HEK293T (cell line): ENCODE measurements around the gene CNTF.

Experiments used
- CTCF ChIA-PET: fragments of 350-600 bp; formaldehyde crosslinking; extraction: SDS; loops from one replicate; lab custom pipeline; 2021; ENCODE audit warnings: antibody characterized with exemption, inconsistent platforms; lab: Yijun Ruan, JAX
- POLR2A ChIA-PET: fragments of 350-600 bp; formaldehyde crosslinking; extraction: SDS; loops from one replicate; lab custom pipeline; 2020; ENCODE audit warnings: antibody characterized with exemption, inconsistent platforms; lab: Yijun Ruan, JAX
- DNase-seq: peaks from one replicate; pipeline ENCODE4 v3.0.0; 2012; ENCODE audit warnings: mixed read lengths; ENCODE audit errors: extremely low spot score
- ARNT ChIP-seq: fragments of 450-650 bp; IDR thresholded peaks from 2 replicates; pipeline ENCODE4 v1.6.1; 2017; ENCODE audit warnings: mild to moderate bottlenecking
- BHLHE40 ChIP-seq: fragments of 450-650 bp; IDR thresholded peaks from 2 replicates; pipeline ENCODE4 v1.6.1; 2016; ENCODE audit warnings: mild to moderate bottlenecking, moderate library complexity, borderline replicate concordance
- CTBP1 ChIP-seq: fragments of 450-650 bp; IDR thresholded peaks from 2 replicates; pipeline ENCODE4 v1.6.1; 2016; ENCODE audit warnings: borderline replicate concordance
- ELF4 ChIP-seq: fragments of 450-650 bp; IDR thresholded peaks from 2 replicates; pipeline ENCODE4 v1.6.1; 2017; ENCODE audit warnings: antibody characterized with exemption
- FOXA1 ChIP-seq: fragments of 450-650 bp; IDR thresholded peaks from 2 replicates; pipeline ENCODE4 v1.6.1; 2016; ENCODE audit warnings: mild to moderate bottlenecking
- FOXK2 ChIP-seq: fragments of 450-650 bp; IDR thresholded peaks from 2 replicates; pipeline ENCODE4 v1.6.1; 2016; ENCODE audit warnings: mild to moderate bottlenecking
- FOXM1 ChIP-seq: fragments of 450-650 bp; IDR thresholded peaks from 2 replicates; pipeline ENCODE4 v1.6.1; 2017; ENCODE audit warnings: mild to moderate bottlenecking, borderline replicate concordance
- HDGF ChIP-seq: fragments of 450-650 bp; IDR thresholded peaks from 2 replicates; pipeline ENCODE4 v1.6.1; 2017; ENCODE audit warnings: antibody characterized with exemption, borderline replicate concordance
- L3MBTL2 ChIP-seq: fragments of 450-650 bp; conservative IDR thresholded peaks from 2 replicates; pipeline ENCODE4 v1.6.1; 2016; ENCODE audit warnings: mild to moderate bottlenecking
- LEF1 ChIP-seq: fragments of 450-650 bp; IDR thresholded peaks from 2 replicates; pipeline ENCODE4 v1.6.1; 2017; ENCODE audit warnings: mild to moderate bottlenecking, borderline replicate concordance
- NFRKB ChIP-seq: fragments of 450-650 bp; IDR thresholded peaks from 2 replicates; pipeline ENCODE4 v1.6.1; 2016; ENCODE audit warnings: mild to moderate bottlenecking, moderate library complexity
- SP1 ChIP-seq: fragments of 450-650 bp; IDR thresholded peaks from 2 replicates; pipeline ENCODE4 v1.6.1; 2017
- SUZ12 ChIP-seq: fragments of 450-650 bp; IDR thresholded peaks from 2 replicates; pipeline ENCODE4 v1.6.1; 2016; ENCODE audit warnings: mild to moderate bottlenecking
- TARDBP ChIP-seq: fragments of 450-650 bp; IDR thresholded peaks from 2 replicates; pipeline ENCODE4 v1.6.1; 2016
- ZNF384 ChIP-seq: fragments of 450-650 bp; IDR thresholded peaks from 2 replicates; pipeline ENCODE4 v1.6.1; 2016
- TF ChIP-seq, protein P1 (sequence below): fragments of 450-650 bp; IDR thresholded peaks from 2 replicates; pipeline ENCODE4 v1.6.1; 2016

CNTF gene

DNA sequence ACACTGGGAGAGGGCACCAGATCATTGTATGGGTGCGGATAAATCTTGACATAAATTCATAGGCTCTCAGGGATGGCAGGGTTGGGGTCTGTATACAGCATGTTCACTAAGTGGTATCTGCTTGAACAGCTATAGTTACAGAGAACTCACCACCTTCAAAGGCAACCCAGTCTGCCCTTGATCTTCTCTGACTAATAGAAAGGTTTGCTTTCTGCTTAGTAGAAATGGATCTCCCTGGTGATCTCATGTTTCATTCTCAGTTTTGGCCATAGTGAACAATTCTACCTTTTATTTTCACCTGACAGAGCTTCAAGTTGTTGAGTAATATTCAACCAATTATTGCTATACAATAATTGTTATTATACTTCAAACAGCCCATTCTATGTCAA is 32.4 kb downstream of the CNTF start:
- ChIA-PET CTCF (no interaction called here), POLR2A (no interaction called here)
- DNase-seq: no peak
- no peak for TF ChIP-seq TARDBP
- no peak for TF ChIP-seq LEF1
- no peak for TF ChIP-seq ARNT
- no peak for TF ChIP-seq L3MBTL2
- TF ChIP-seq FOXM1: no peak
- TF ChIP-seq BHLHE40: no peak
- no peak for TF ChIP-seq FOXA1
- no peak for TF ChIP-seq NFRKB
- no peak for TF ChIP-seq ZNF384
- no peak for TF ChIP-seq ELF4
- TF ChIP-seq SP1: no peak
- TF ChIP-seq HDGF: no peak
- TF ChIP-seq SUZ12: no peak
- no peak for TF ChIP-seq CTBP1
- TF ChIP-seq, protein P1, sequence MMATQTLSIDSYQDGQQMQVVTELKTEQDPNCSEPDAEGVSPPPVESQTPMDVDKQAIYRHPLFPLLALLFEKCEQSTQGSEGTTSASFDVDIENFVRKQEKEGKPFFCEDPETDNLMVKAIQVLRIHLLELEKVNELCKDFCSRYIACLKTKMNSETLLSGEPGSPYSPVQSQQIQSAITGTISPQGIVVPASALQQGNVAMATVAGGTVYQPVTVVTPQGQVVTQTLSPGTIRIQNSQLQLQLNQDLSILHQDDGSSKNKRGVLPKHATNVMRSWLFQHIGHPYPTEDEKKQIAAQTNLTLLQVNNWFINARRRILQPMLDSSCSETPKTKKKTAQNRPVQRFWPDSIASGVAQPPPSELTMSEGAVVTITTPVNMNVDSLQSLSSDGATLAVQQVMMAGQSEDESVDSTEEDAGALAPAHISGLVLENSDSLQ: no peak
- no peak for TF ChIP-seq FOXK2

DNA sequence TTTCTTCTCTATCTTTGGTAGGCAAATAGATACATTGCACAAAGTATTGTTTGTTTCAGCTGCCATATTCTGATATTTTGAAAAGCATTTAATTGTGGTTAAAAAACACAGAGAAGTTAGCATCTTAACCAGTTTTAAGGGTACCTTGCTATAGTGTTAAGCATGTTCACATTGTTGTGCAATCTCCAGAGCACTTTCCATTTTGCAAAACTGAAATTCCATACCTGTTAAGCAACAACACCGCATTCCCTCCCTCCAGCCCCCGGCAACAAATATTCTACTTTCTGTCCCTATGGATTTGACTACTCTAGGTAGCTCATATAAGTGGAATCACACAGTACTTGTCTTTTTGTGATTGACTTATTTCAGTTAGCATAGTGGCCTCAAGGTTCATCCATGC is 33.9 kb downstream of the CNTF start:
- no peak for DNase-seq
- TF ChIP-seq FOXM1 (no peak), CTBP1 (no peak), ARNT (no peak), SP1 (no peak), BHLHE40 (no peak), FOXK2 (no peak), TARDBP (no peak), LEF1 (no peak), HDGF (no peak), NFRKB (no peak), FOXA1 (no peak), ELF4 (no peak), ZNF384 (no peak), L3MBTL2 (no peak), SUZ12 (no peak)
- TF ChIP-seq, protein P1: no peak
- CTCF ChIA-PET: no interaction called here
- POLR2A ChIA-PET: no interaction called here

DNA sequence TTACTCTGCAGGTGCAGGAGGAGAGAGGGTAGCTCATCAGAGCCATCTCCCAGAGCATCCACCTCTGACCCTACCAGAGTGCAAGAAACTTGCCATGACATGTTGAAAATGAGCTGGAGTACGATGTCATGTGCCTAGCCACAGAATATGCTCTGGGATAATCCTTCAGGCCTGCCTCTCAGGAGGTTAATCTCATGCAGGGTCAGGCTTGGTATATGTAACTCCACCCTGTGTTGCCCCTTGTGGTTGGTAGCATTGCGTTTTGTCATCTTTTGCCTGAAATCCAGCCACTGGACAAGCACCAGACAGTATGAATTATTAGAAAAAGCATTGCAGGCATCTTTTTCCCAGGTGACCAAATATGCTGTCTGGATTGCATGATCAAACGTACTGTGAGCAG is 36.2 kb downstream of the CNTF start:
- ChIA-PET POLR2A (no interaction called here), CTCF (no interaction called here)
- DNase-seq: no peak
- TF ChIP-seq L3MBTL2 (no peak), FOXM1 (no peak), ARNT (no peak), CTBP1 (no peak), HDGF (no peak), SP1 (no peak), BHLHE40 (no peak), FOXK2 (no peak), LEF1 (no peak), SUZ12 (no peak)
- TF ChIP-seq, protein P1: no peak

DNA sequence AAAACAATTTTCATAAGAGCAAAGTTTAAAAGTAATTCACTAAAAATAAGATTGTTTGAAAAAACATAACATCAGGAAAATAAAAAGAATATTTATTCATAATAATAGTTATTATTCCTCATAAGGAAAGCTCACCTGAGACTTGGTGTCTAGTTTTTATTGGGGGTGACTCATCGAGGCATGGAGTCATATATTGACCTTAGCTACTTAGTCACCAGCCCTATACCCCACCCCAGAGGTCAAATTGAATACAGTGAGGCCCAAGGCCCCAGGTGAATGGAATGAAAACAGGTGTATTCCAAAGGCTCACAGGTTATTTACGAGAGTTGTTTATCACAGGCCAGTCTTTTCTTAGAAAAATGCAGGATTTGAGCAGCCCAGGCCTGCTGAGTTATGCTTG is 36.9 kb downstream of the CNTF start:
- ChIA-PET CTCF (interaction anchor here (1.1 kb wide), 1 partner anchor 90 kb away, joined by 3 read pairs; no protein-coding TSS in a partner anchor), POLR2A (no interaction called here)
- TF ChIP-seq TARDBP (no peak), FOXK2 (no peak), FOXM1 (no peak), FOXA1 (no peak)
- DNase-seq: no peak

DNA sequence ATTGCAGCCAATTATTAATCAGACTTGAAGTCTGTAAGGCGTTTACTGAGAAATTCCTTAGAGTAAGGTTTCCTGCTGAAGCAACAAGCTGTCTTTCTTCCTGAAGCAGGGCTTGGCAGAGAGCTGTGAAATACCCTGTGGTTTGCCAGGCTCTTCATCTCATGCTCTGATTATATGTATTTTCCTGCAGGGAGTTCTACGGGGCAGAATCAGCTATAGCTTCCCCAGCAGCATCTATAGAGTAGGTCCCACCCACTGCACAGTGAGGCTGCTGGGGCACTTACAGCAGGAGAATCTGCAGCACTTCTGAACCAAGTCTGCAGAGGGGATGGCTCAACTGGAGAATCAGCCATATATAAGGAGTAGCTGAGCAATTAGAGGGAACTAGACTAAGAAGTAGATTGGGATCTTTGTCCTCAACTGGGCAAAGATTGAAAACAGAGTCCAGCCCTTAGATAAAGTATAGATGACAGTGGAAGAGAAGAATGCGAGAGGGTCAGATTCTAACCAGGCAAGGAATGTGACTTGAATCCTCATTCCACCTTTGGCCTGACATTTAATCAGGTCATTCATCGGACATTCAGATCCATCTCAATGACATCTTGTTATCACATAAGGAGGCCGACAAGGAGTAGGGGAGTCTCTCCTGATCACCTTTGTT is 37.6 kb downstream of the CNTF start:
- no peak for TF ChIP-seq LEF1
- no peak for TF ChIP-seq ELF4
- TF ChIP-seq FOXA1: no peak
- no peak for TF ChIP-seq NFRKB
- TF ChIP-seq SUZ12: no peak
- TF ChIP-seq TARDBP: no peak
- TF ChIP-seq ZNF384: no peak
- TF ChIP-seq FOXM1: no peak
- TF ChIP-seq, protein P1: no peak
- no peak for TF ChIP-seq BHLHE40
- no peak for TF ChIP-seq SP1
- TF ChIP-seq HDGF: no peak
- TF ChIP-seq FOXK2: no peak
- TF ChIP-seq CTBP1: no peak
- TF ChIP-seq ARNT: no peak
- no peak for TF ChIP-seq L3MBTL2
- no peak for DNase-seq
- POLR2A ChIA-PET: no interaction called here
- CTCF ChIA-PET: interaction anchor here (1.1 kb wide), 1 partner anchor 91 kb away, joined by 3 read pairs; no protein-coding TSS in a partner anchor

DNA sequence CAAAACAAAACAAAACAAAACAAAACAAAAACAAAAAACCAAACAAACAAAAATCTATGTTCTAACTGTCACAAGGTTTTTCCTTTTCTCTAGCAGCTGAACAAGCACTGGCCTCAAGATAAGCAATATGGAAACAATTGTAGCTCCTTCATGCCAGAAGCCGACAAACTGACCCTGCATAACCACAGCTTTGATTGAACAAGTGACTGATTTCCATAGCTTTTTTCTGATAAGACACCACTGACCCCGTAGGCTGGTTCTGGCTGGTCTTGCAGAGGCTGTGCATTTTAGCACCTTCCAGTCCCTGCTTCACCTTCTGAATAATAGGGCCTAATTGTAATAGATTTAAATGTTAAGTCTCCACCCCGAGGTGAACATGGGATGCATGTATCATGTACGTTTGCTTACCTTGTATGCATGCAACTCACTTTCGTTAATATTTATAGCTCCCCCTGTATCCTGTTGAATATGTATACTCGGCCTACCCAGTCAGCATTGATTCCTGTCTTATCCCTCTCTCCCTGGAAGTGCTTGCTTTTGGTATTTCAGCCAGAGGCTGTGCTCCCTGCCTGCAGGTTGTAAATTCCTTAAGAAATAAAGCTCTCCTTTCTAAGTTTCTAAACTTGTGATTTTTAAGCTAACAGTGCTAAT is 49.6 kb downstream of the CNTF start:
- CTCF ChIA-PET: no interaction called here
- TF ChIP-seq ZNF384: no peak
- TF ChIP-seq HDGF: no peak
- no peak for DNase-seq

More for the DNA sequence above, 49.6 kb downstream of the CNTF start:
- POLR2A ChIA-PET: no interaction called here
